GM03348 (cell line): Measurements from ENCODE around the gene VPS36.
"Not testable (repeated sequence)": the region's sequence is repeated elsewhere in the genome, so short reads cannot be mapped to it uniquely, and the experiment has no call there.

Experiments used
- DNase-seq: peaks from one replicate; pipeline ENCODE4 v3.0.0; 2012; ENCODE audit warnings: low spot score

The VPS36 gene

DNA sequence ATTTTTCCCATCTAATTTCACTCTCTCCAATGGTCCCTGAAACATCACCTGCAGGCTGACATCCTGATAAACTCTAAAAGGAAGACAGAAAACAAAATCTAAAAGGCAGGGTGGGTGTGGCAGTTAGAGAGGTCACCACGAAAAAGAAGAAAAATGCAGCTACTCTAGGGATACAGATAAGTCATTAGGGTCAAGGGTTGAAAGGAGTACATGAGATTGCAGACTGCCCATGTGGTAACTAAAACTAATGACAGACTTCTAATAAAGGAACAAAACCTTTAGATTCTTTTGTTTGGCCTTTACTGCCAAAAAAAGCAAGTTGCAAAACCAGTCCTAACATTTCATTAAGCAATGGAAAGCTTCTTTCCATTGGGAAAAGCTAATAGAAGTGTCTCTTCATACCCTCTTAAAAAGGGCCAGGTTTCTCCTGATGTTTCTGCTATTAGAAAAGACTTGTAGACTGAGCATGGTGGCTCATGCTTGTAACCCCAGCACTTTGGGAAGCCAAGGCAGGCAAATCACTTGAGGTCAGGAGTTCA is 75.5 kb downstream of the VPS36 start:
- no peak for DNase-seq

GRCh38 chr13:52374389-52374788 is 76.0 kb downstream of the VPS36 start:
- DNase-seq = no peak

DNA sequence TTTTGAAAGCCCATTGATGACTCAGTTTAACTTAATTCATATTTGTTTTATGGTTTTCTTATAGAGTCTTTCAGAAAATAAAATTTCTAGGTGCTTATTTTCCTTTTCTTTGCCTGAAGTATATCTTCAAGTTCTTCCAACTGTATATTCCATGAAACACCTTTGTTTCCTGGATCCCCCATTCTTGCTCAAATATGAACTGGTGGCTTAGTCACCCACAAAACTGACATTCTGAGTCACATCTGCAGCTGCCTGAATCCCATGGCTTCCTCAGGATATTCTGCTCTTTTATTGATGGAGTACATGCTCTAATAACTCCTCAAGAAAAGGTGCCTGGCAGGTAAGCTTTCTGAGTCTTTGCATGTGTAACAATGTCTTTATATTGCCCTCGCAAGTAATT is 77.2 kb downstream of the VPS36 start:
- not testable (repeated sequence) for DNase-seq

- peak; percentile 77 for DNase-seq
Measured at GRCh38 chr13:52371736-52372247, 78.6 kb downstream of the VPS36 start.

DNA sequence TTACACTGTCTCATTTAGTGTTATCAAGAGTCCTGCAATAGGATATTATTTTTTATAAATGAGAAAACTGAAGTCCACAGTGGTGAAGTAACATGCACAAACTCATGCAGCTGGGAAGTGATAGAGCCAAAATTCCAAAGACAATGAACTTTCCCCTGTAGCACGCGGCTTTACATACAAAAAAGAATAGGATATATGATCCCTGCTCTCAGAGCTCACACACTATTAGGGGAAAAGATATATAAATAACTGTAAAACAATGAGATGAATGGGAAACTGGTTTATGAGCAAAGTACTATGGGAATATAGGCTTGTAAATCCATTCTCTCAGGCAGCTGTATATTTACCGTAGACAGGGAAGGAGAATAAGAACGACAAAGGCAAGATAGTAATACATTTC is 84.1 kb downstream of the VPS36 start:
- no peak for DNase-seq
